H9 (cell line): ENCODE data around the gene ECD. TPM values are rescaled to one million over a fixed set of nuclear protein-coding genes. Genes with fewer than 3 reads are reported as not detected.
A peak's percentile ranks its signal among the peaks of the same experiment; 100 is the strongest.

ENCODE experiments used
- DNase-seq: peaks from one replicate; pipeline ENCODE4 v3.0.0-alpha.2; 2017
- H2AFZ ChIP-seq: one replicate; pipeline ENCODE4 v1.6.1; 2013; ENCODE audit warnings: mild to moderate bottlenecking, low read length, control low read depth, moderate library complexity
- H2AK5ac ChIP-seq: 2 replicates; pipeline ENCODE4 v1.6.1; 2013; ENCODE audit warnings: low read length, control low read depth, mixed read lengths; ENCODE audit not compliant: insufficient read length
- H2BK120ac ChIP-seq: one replicate; pipeline ENCODE4 v1.6.1; 2013; ENCODE audit warnings: low read depth, mild to moderate bottlenecking, low read length, control low read depth, inconsistent platforms; ENCODE audit not compliant: poor library complexity, severe bottlenecking
- H2BK12ac ChIP-seq: 2 replicates; pipeline ENCODE4 v1.6.1; 2013; ENCODE audit warnings: low read length, control low read depth, mixed read lengths, low read depth; ENCODE audit not compliant: insufficient read length
- H2BK15ac ChIP-seq: 2 replicates; pipeline ENCODE4 v1.6.1; 2013; ENCODE audit warnings: low read depth, low read length, control low read depth
- H2BK20ac ChIP-seq: one replicate; pipeline ENCODE4 v1.6.1; 2013; ENCODE audit warnings: low read depth, mild to moderate bottlenecking, low read length, control low read depth, inconsistent platforms; ENCODE audit not compliant: poor library complexity, severe bottlenecking
- H2BK5ac ChIP-seq: 2 replicates; pipeline ENCODE4 v1.6.1; 2013; ENCODE audit warnings: low read length, control low read depth, mixed read lengths; ENCODE audit not compliant: insufficient read length
- H3K14ac ChIP-seq: 2 replicates; pipeline ENCODE4 v1.6.1; 2013; ENCODE audit warnings: low read length, control low read depth; ENCODE audit not compliant: insufficient read depth
- H3K18ac ChIP-seq: 2 replicates; pipeline ENCODE4 v1.6.1; 2013; ENCODE audit warnings: low read depth, mild to moderate bottlenecking, mixed read lengths, low read length, control low read depth; ENCODE audit not compliant: insufficient read length
- H3K23ac ChIP-seq: 2 replicates; pipeline ENCODE4 v1.6.1; 2013; ENCODE audit warnings: low read length, control low read depth, mixed read lengths, low read depth; ENCODE audit not compliant: insufficient read length
- H3K23me2 ChIP-seq: 2 replicates; pipeline ENCODE4 v1.6.1; 2013; ENCODE audit warnings: low read depth, mild to moderate bottlenecking, mixed read lengths, low read length, control low read depth; ENCODE audit not compliant: insufficient read length, poor library complexity, severe bottlenecking
- H3K27ac ChIP-seq: 2 replicates; pipeline ENCODE4 v1.5.1; 2013; ENCODE audit warnings: low read length, control low read depth, mixed read lengths, low read depth; ENCODE audit not compliant: insufficient read length
- H3K27me3 ChIP-seq: 2 replicates; pipeline ENCODE4 v1.6.1; 2013; ENCODE audit warnings: low read length, control low read depth, inconsistent platforms; ENCODE audit not compliant: insufficient read depth
- H3K4ac ChIP-seq: 2 replicates; pipeline ENCODE4 v1.6.1; 2013; ENCODE audit warnings: low read depth, mild to moderate bottlenecking, control low read depth, inconsistent platforms, low read length, moderate library complexity
- H3K4me1 ChIP-seq: 2 replicates; pipeline ENCODE4 v1.6.1; 2013; ENCODE audit warnings: low read length, control low read depth, inconsistent platforms; ENCODE audit not compliant: insufficient read depth
- H3K4me2 ChIP-seq: 2 replicates; pipeline ENCODE4 v1.6.1; 2013; ENCODE audit warnings: low read length, control low read depth, mixed read lengths; ENCODE audit not compliant: insufficient read length, insufficient read depth
- H3K56ac ChIP-seq: 2 replicates; pipeline ENCODE4 v1.6.1; 2013; ENCODE audit warnings: low read depth, mild to moderate bottlenecking, mixed read lengths, low read length, control low read depth; ENCODE audit not compliant: insufficient read length
- H3K79me1 ChIP-seq: 2 replicates; pipeline ENCODE4 v1.6.1; 2013; ENCODE audit warnings: low read depth, mild to moderate bottlenecking, moderate library complexity, low read length, control low read depth, inconsistent platforms; ENCODE audit not compliant: insufficient read depth, poor library complexity, severe bottlenecking
- H3K79me2 ChIP-seq: 2 replicates; pipeline ENCODE4 v1.6.1; 2013; ENCODE audit warnings: low read length, control low read depth, inconsistent platforms; ENCODE audit not compliant: insufficient read depth
- H3K9ac ChIP-seq: 2 replicates; pipeline ENCODE4 v1.6.1; 2013; ENCODE audit warnings: low read length, control low read depth, mixed read lengths; ENCODE audit not compliant: insufficient read length; ENCODE audit errors: extremely low read depth
- H3K9me3 ChIP-seq: one replicate; pipeline ENCODE4 v1.6.1; 2013; ENCODE audit warnings: low read depth, low read length, inconsistent platforms; ENCODE audit not compliant: control insufficient read depth
- H3T11ph ChIP-seq: one replicate; pipeline ENCODE4 v1.6.1; 2013; ENCODE audit warnings: mild to moderate bottlenecking, low read length, control low read depth, inconsistent platforms
- H4K20me1 ChIP-seq: one replicate; pipeline ENCODE4 v1.6.1; 2013; ENCODE audit not compliant: control insufficient read depth, insufficient read length, insufficient read depth
- H4K5ac ChIP-seq: 2 replicates; pipeline ENCODE4 v1.6.1; 2013; ENCODE audit warnings: low read depth, mild to moderate bottlenecking, mixed read lengths, low read length, control low read depth; ENCODE audit not compliant: insufficient read length
- H4K8ac ChIP-seq: replicated peaks from 2 replicates; pipeline ENCODE4 v1.6.1; 2013; ENCODE audit warnings: low read length, control low read depth, mixed read lengths, low read depth; ENCODE audit not compliant: insufficient read length
- H4K91ac ChIP-seq: 2 replicates; pipeline ENCODE4 v1.6.1; 2013; ENCODE audit warnings: low read depth, mild to moderate bottlenecking, moderate library complexity, mixed read lengths, low read length, control low read depth; ENCODE audit not compliant: insufficient read length
- H3K27ac Mint-ChIP-seq, 3 experiments: 2 replicates in 2 of 3; 3 replicates in 1 of 3; pipeline ENCODE4 v1.8.0; 2020 to 2021; ENCODE audit warnings: mixed read lengths in 3 of 3, mild to moderate bottlenecking in 1 of 3, moderate library complexity in 1 of 3
- H3K27me3 Mint-ChIP-seq: 2 replicates; pipeline ENCODE4 v1.8.0; 2021; ENCODE audit warnings: low read depth, mild to moderate bottlenecking, moderate library complexity, mixed read lengths
- H3K36me3 Mint-ChIP-seq, 3 experiments: 2 replicates in 2 of 3; 3 replicates in 1 of 3; pipeline ENCODE4 v1.8.0; 2020 to 2021; ENCODE audit warnings: low read depth in 3 of 3, mixed read lengths in 3 of 3; ENCODE audit not compliant: insufficient read depth in 1 of 3
- H3K4me1 Mint-ChIP-seq, 2 experiments: 2 replicates each; pipeline ENCODE4 v1.8.0; 2020; ENCODE audit warnings: mixed read lengths in 2 of 2
- H3K4me3 Mint-ChIP-seq, 2 experiments: 2 replicates in 1 of 2; 3 replicates in 1 of 2; pipeline ENCODE4 v1.8.0; 2020 to 2021; ENCODE audit warnings: mild to moderate bottlenecking in 2 of 2, mixed read lengths in 2 of 2, moderate library complexity in 1 of 2
- H3K9me3 Mint-ChIP-seq, 2 experiments: 2 replicates in 1 of 2; 3 replicates in 1 of 2; pipeline ENCODE4 v1.8.0; 2020; ENCODE audit warnings: mild to moderate bottlenecking in 2 of 2, mixed read lengths in 2 of 2, moderate library complexity in 1 of 2
- WGBS: extraction: QIAGEN DNeasy Blood & Tissue Kit; methylation state at CpG from one replicate; pipeline ENCODE4 v1.1.7; 2013; ENCODE audit warnings: missing lambda C conversion rate, low lambda C conversion rate, mixed read lengths; ENCODE audit not compliant: insufficient read length; ENCODE audit errors: extremely low coverage; 5-methylcytosine and 5-hydroxymethylcytosine counted together
- total RNA-seq: library from RNA; stranded (reverse); gene quantifications from 2 replicates; pipeline ENCODE4 v1.2.1, GENCODE V29; 2021
- TF ChIP-seq, protein P1 (sequence below): fragments of 200-600 bp; sonication (generic); conservative IDR thresholded peaks from 3 replicates; pipeline ENCODE4 v1.8.0; 2021; ENCODE audit warnings: antibody characterized with exemption, mild to moderate bottlenecking

ECD gene
- total RNA-seq, 1 experiment from 2014 or later, result 41.6 TPM

GRCh38 chr10:73119457-73119856 is 48.4 kb downstream of the ECD start:
- no peak overlapping the region for H3K23ac ChIP-seq
- no peak overlapping the region for H3K9ac ChIP-seq
- H3K27me3 ChIP-seq, result no peaks in the 10 kb centered on the region
- no peak overlapping the region for H3K4me3 Mint-ChIP-seq
- H4K5ac ChIP-seq, result no peak overlapping the region
- no CpG with 5 or more reads among the region's 1 CpG for WGBS
- no peak overlapping the region for H2BK12ac ChIP-seq
- H2BK15ac ChIP-seq, result no peak overlapping the region
- H3K4me2 ChIP-seq, result no peak overlapping the region
- no peak overlapping the region for H3K18ac ChIP-seq
- H3K9me3 Mint-ChIP-seq, result no peaks in the 10 kb centered on the region
- no peak overlapping the region for H3K56ac ChIP-seq
- H3K4me1 ChIP-seq, result no peaks in the 10 kb centered on the region
- no peak overlapping the region for H3T11ph ChIP-seq
- H3K36me3 Mint-ChIP-seq, result peaks cover 2 to 22% (median 4%) of the 10 kb centered on the region in 3 experiments; a peak in 5 of 7 replicates
- no peak overlapping the region for H2AK5ac ChIP-seq
- H3K4ac ChIP-seq, result no peak overlapping the region
- H4K8ac ChIP-seq, result no peak overlapping the region
- H3K14ac ChIP-seq, result no peak overlapping the region
- peaks cover 8 to 9% of the 10 kb centered on the region in 2 experiments for H3K4me1 Mint-ChIP-seq
- no peaks in the 10 kb centered on the region for H3K79me1 ChIP-seq
- no peaks in the 10 kb centered on the region for H3K79me2 ChIP-seq
- no peaks in the 10 kb centered on the region for H3K9me3 ChIP-seq
- no peak overlapping the region for H3K27ac ChIP-seq
- H4K20me1 ChIP-seq, result no peaks in the 10 kb centered on the region
- no peaks in the 10 kb centered on the region for H3K27me3 Mint-ChIP-seq
- H2AFZ ChIP-seq, result no peak overlapping the region
- H2BK5ac ChIP-seq, result no peak overlapping the region
- no peak for DNase-seq
- 0 out of 7 replicates have a peak overlapping the region, but pooled peaks of 1 of the 3 experiments have one; percentile 0 for H3K27ac Mint-ChIP-seq
- no peak overlapping the region for H2BK120ac ChIP-seq
- H2BK20ac ChIP-seq, result no peak overlapping the region
- no peaks in the 10 kb centered on the region for H3K23me2 ChIP-seq
- TF ChIP-seq, protein P1, sequence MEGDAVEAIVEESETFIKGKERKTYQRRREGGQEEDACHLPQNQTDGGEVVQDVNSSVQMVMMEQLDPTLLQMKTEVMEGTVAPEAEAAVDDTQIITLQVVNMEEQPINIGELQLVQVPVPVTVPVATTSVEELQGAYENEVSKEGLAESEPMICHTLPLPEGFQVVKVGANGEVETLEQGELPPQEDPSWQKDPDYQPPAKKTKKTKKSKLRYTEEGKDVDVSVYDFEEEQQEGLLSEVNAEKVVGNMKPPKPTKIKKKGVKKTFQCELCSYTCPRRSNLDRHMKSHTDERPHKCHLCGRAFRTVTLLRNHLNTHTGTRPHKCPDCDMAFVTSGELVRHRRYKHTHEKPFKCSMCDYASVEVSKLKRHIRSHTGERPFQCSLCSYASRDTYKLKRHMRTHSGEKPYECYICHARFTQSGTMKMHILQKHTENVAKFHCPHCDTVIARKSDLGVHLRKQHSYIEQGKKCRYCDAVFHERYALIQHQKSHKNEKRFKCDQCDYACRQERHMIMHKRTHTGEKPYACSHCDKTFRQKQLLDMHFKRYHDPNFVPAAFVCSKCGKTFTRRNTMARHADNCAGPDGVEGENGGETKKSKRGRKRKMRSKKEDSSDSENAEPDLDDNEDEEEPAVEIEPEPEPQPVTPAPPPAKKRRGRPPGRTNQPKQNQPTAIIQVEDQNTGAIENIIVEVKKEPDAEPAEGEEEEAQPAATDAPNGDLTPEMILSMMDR, result no peak
- no peak overlapping the region for H4K91ac ChIP-seq
